IMR-90 (cell line): ENCODE measurements around the gene GPR89B. TPM values are rescaled to one million over a fixed set of nuclear protein-coding genes. Genes with fewer than 3 reads are reported as not detected.
"Not testable (repeated sequence)": the region's sequence is repeated elsewhere in the genome, so short reads cannot be mapped to it uniquely, and the experiment has no call there.

Experiments used
- ATAC-seq: fragments of 200-7000 bp; cut with Tn5 transposase; 2 replicates; pipeline ENCODE4 v1.9.1; 2020; ENCODE audit warnings: low read depth, mild to moderate bottlenecking, moderate library complexity
- BruUV-seq: library from RNA; stranded (reverse); fragments of 400-500 nt; replicated peaks from 2 replicates; lab custom pipeline; 2021; lab: Mats Ljungman, UMichigan
- CTCF ChIA-PET: fragments of 300-600 bp; formaldehyde crosslinking; extraction: SDS; loops from one replicate; lab custom pipeline; 2021; ENCODE audit warnings: antibody characterized with exemption; lab: Yijun Ruan, JAX
- POLR2A ChIA-PET: fragments of 300-600 bp; sonication (Branson Sonifier 250); formaldehyde crosslinking; loops from one replicate; lab custom pipeline; 2022; ENCODE audit warnings: antibody characterized with exemption; ENCODE audit not compliant: unreplicated experiment; lab: Charles Lee
- DNase-seq: peaks from one replicate; pipeline ENCODE4 v3.0.0; 2013
- H2AFZ ChIP-seq: replicated peaks from 2 replicates; pipeline ENCODE3; 2013; ENCODE audit warnings: low read length, mild to moderate bottlenecking; ENCODE audit not compliant: poor library complexity
- H2AK5ac ChIP-seq: 2 replicates; pipeline ENCODE4 v1.6.1; 2013; ENCODE audit warnings: low read depth, low read length, inconsistent platforms
- H2AK9ac ChIP-seq: replicated peaks from 2 replicates; pipeline ENCODE3; 2013; ENCODE audit warnings: mild to moderate bottlenecking, low read depth, low read length, moderate library complexity; ENCODE audit not compliant: poor library complexity
- H2BK120ac ChIP-seq: 2 replicates; pipeline ENCODE4 v1.6.1; 2013; ENCODE audit warnings: low read depth, low read length, inconsistent platforms
- H2BK15ac ChIP-seq: 3 replicates; pipeline ENCODE4 v1.6.1; 2013; ENCODE audit warnings: low read depth, low read length, inconsistent platforms
- H2BK20ac ChIP-seq: 2 replicates; pipeline ENCODE4 v1.6.1; 2013; ENCODE audit warnings: low read depth, mild to moderate bottlenecking, inconsistent platforms, low read length, moderate library complexity
- H2BK5ac ChIP-seq: 2 replicates; pipeline ENCODE4 v1.6.1; 2013; ENCODE audit warnings: mild to moderate bottlenecking, low read depth, low read length, inconsistent platforms; ENCODE audit not compliant: poor library complexity, severe bottlenecking
- H3K14ac ChIP-seq: replicated peaks from 2 replicates; pipeline ENCODE4 v1.6.1; 2013; ENCODE audit warnings: low read depth, low read length, inconsistent platforms
- H3K18ac ChIP-seq: 2 replicates; pipeline ENCODE4 v1.6.1; 2013; ENCODE audit warnings: low read depth, low read length, control low read depth
- H3K23ac ChIP-seq: 2 replicates; pipeline ENCODE4 v1.6.1; 2013; ENCODE audit warnings: low read depth, low read length, inconsistent platforms
- H3K27ac ChIP-seq: 2 replicates; pipeline ENCODE4 v1.5.1; 2013; ENCODE audit warnings: mild to moderate bottlenecking, control low read depth, low read length; ENCODE audit not compliant: insufficient read depth
- H3K27me3 ChIP-seq: 2 replicates; pipeline ENCODE4 v1.6.1; 2013; ENCODE audit warnings: low read length; ENCODE audit not compliant: control insufficient read depth, insufficient read depth
- H3K36me3 ChIP-seq: 2 replicates; pipeline ENCODE4 v1.6.1; 2013; ENCODE audit warnings: low read length, mixed read lengths; ENCODE audit not compliant: control insufficient read depth, insufficient read depth
- H3K4ac ChIP-seq: 2 replicates; pipeline ENCODE4 v1.6.1; 2013; ENCODE audit warnings: low read depth, low read length, inconsistent platforms
- H3K4me1 ChIP-seq: 2 replicates; pipeline ENCODE4 v1.6.1; 2013; ENCODE audit warnings: low read length, mixed read lengths; ENCODE audit not compliant: control insufficient read depth, insufficient read depth
- H3K4me2 ChIP-seq: 2 replicates; pipeline ENCODE4 v1.6.1; 2013; ENCODE audit warnings: low read depth, mild to moderate bottlenecking, control low read depth, low read length, moderate library complexity
- H3K4me3 ChIP-seq: 2 replicates; pipeline ENCODE4 v1.5.1; 2013; ENCODE audit warnings: low read depth, mild to moderate bottlenecking, control low read depth, low read length, moderate library complexity; ENCODE audit not compliant: insufficient read depth
- H3K56ac ChIP-seq: 2 replicates; pipeline ENCODE4 v1.6.1; 2013; ENCODE audit warnings: low read length, inconsistent platforms; ENCODE audit not compliant: insufficient read depth; ENCODE audit errors: extremely low read depth
- H3K79me1 ChIP-seq, 2 experiments: 2 replicates each; pipeline ENCODE4 v1.6.1; 2013; ENCODE audit warnings: low read length in 2 of 2, inconsistent platforms in 1 of 2, low read depth in 1 of 2
- H3K9ac ChIP-seq: 2 replicates; pipeline ENCODE4 v1.6.1; 2013; ENCODE audit warnings: low read depth, low read length, control low read depth
- H3K9me1 ChIP-seq: 2 replicates; pipeline ENCODE4 v1.6.1; 2013; ENCODE audit warnings: low read length, inconsistent platforms; ENCODE audit not compliant: insufficient read depth
- H3K9me3 ChIP-seq: 2 replicates; pipeline ENCODE4 v1.6.1; 2013; ENCODE audit warnings: low read length; ENCODE audit not compliant: control insufficient read depth, insufficient read depth
- H4K20me1 ChIP-seq: 2 replicates; pipeline ENCODE4 v1.6.1; 2013; ENCODE audit warnings: low read length, inconsistent platforms; ENCODE audit not compliant: insufficient read depth
- H4K5ac ChIP-seq: 2 replicates; pipeline ENCODE4 v1.6.1; 2013; ENCODE audit warnings: mild to moderate bottlenecking, low read depth, low read length, control low read depth
- H4K8ac ChIP-seq, 2 experiments: 2 replicates each; pipeline ENCODE4 v1.6.1; 2013; ENCODE audit warnings: low read depth in 2 of 2, low read length in 2 of 2, control low read depth in 1 of 2, inconsistent platforms in 1 of 2
- H4K91ac ChIP-seq: 2 replicates; pipeline ENCODE4 v1.6.1; 2013; ENCODE audit warnings: low read depth, low read length, inconsistent platforms; ENCODE audit not compliant: insufficient read depth
- WGBS, 2 experiments: methylation state at CpG; one replicate each; pipeline versions ENCODE4 v1.1.5 to v1.1.7; 2013; ENCODE audit warnings: missing lambda C conversion rate in 2 of 2; ENCODE audit not compliant: insufficient read length in 1 of 2; ENCODE audit errors: extremely low coverage in 2 of 2; 5-methylcytosine and 5-hydroxymethylcytosine counted together
- dilution Hi-C: fragments of 300-500 bp; cut with HindIII; formaldehyde crosslinking; loops from one replicate; pipeline ENCODE4 v1.14.3; 2018; ENCODE audit warnings: low sequenced_read_pairs; ENCODE audit not compliant: unreplicated experiment
- in situ Hi-C: fragments of 300-500 bp; cut with MboI; formaldehyde crosslinking; loops from 3 replicates; pipeline ENCODE4 v1.14.3; 2019; ENCODE audit warnings: low sequenced_read_pairs, inconsistent platforms, mixed read lengths
- intact Hi-C: fragments of 100-400 bp; cut with micrococcal nuclease; formaldehyde crosslinking; loops from 2 replicates; pipeline ENCODE4 v1.10.0; 2022
- polyA plus RNA-seq, 3 experiments: library from polyadenylated mRNA; depleted of rRNA; stranded (reverse); fragments of >200 nt; gene quantifications; 2 replicates each; pipeline ENCODE4 v1.2.3, GENCODE V29; 2012; ENCODE audit warnings: low replicate concordance in 1 of 3
- total RNA-seq: library from RNA; depleted of rRNA; stranded (reverse); fragments of >200 nt; gene quantifications from 2 replicates; pipeline ENCODE4 v1.2.3, GENCODE V29; 2012

GPR89B gene
- total and polyA plus RNA-seq, 2 of the 4 experiments (the other 2 are of a cell fraction) = 9.4 to 13.1 TPM

DNA sequence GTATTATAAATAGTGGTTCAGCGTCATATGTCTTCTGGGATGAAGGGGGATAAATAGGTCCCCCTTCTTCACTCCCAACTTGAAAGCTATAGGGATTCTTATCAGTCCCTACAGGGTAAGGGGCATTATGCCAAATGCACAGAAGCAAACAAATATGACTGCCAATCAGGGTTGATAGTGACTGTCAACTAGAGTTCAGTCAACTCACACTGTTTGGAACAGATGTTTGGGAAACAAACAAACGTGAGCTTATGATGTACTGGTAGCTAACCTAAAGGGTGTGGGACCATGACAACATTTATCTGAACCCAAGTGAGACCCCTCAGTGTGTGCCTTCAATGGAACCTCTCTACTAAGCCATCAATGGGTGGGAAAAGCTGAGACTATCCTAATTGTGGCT lies 67.9 kb downstream of the GPR89B start:
- ATAC-seq = not testable (repeated sequence)

DNA sequence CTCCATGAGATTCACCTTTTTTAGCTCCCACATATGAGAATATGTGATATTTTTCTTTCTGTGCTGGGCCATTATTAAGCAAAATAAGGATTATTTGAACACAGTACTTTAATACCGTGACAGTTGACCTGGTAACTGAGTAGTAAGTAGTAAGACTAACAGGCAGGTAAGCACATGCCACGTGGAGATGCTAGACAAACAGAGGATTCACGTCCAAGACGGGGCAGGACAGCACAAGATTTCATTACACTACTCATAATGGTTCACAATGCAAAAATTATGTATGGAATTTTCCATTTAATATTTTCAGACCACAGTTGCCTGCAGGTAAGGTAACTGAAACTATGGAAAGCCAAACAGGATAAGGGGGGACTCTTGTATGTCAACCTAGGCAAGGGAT lies 79.5 kb downstream of the GPR89B start:
- H3K4me2 ChIP-seq, H2BK15ac ChIP-seq, H2BK120ac ChIP-seq, H2BK5ac ChIP-seq, H3K18ac ChIP-seq, H2AK5ac ChIP-seq, DNase-seq, CTCF ChIA-PET, H2AK9ac ChIP-seq, H3K4ac ChIP-seq, H2AFZ ChIP-seq, dilution Hi-C loops, BruUV-seq, H3K9me1 ChIP-seq, H3K56ac ChIP-seq, H3K23ac ChIP-seq, H3K79me1 ChIP-seq, H3K14ac ChIP-seq, H3K9ac ChIP-seq, H4K8ac ChIP-seq, H3K27me3 ChIP-seq, POLR2A ChIA-PET, H3K36me3 ChIP-seq, H4K91ac ChIP-seq, H3K4me1 ChIP-seq, H4K5ac ChIP-seq, H2BK20ac ChIP-seq, H3K4me3 ChIP-seq, intact Hi-C loops, H3K9me3 ChIP-seq, in situ Hi-C loops, H3K27ac ChIP-seq, ATAC-seq, H4K20me1 ChIP-seq: not testable (repeated sequence)
- WGBS, 2 experiments = no CpG with 5 or more reads among the region's 4 CpGs

More for the DNA sequence above, 67.9 kb downstream of the GPR89B start:
- H3K27ac ChIP-seq, H3K9me1 ChIP-seq, H3K79me1 ChIP-seq, H3K14ac ChIP-seq, H3K4me3 ChIP-seq, in situ Hi-C loops, H3K9me3 ChIP-seq, BruUV-seq, H2BK120ac ChIP-seq, H2BK5ac ChIP-seq, POLR2A ChIA-PET, H3K56ac ChIP-seq, H3K27me3 ChIP-seq, H4K8ac ChIP-seq, H2AK5ac ChIP-seq, H2AK9ac ChIP-seq, H3K4me2 ChIP-seq, CTCF ChIA-PET, H3K9ac ChIP-seq, H3K4ac ChIP-seq, H3K18ac ChIP-seq, H4K91ac ChIP-seq, H2BK15ac ChIP-seq, DNase-seq, H4K20me1 ChIP-seq, dilution Hi-C loops, H3K4me1 ChIP-seq, intact Hi-C loops, H3K23ac ChIP-seq, H3K36me3 ChIP-seq, H2BK20ac ChIP-seq, H4K5ac ChIP-seq, H2AFZ ChIP-seq: not testable (repeated sequence)
- WGBS, 2 experiments = no CpG with 5 or more reads among the region's 2 CpGs
